Measurements from ENCODE around the gene ARPC5L. TPM values are rescaled to one million over a fixed set of nuclear protein-coding genes. Genes with fewer than 3 reads are reported as not detected.
A peak's percentile ranks its signal among the peaks of the same experiment; 100 is the strongest.

The ARPC5L gene
- total and polyA plus RNA-seq, 2 of the 8 experiments (the other 6 are each of a cell fraction or from before 2014, with no cell fraction given), result 34.1 to 50.6 TPM

DNA sequence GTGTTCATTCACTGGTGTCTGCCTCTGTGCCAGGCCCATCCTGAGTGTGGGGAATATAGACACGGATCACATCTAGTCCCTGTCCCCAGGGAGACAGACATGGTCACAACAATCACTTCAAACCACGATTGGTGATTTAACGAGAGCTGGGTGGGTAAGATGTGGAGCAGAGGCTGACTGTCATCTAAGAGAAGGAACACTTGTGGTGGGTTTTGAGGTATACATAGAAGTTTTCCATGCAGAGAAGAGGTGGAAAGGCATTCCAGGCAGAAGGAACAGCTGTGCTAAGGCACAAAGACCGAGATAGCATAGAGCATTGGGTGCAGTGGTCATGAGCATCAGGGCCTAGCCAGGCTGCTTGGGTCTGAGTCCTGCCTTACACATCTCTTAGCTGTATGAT, 31.3 kb upstream of the ARPC5L start:
- Histone ChIP-seq H3K23me2 (ENCODE audit: low read depth, low read length) (no peaks in the 10 kb centered on the region), H4K5ac (ENCODE audit: insufficient read length, low read depth, low read length) (peak overlapping the region; percentile 22), H2AFZ (ENCODE audit: low read length) (no peak overlapping the region), H3K27me3 (replicated peaks in 1 of 4; ENCODE audit: control insufficient read depth in 3 of 4, extremely low read depth in 1 of 4, insufficient read depth in 3 of 4, low read length in 3 of 4) (no peaks in the 10 kb centered on the region), H4K91ac (replicated peaks; ENCODE audit: insufficient read length, low read length) (no peak overlapping the region), H2BK20ac (ENCODE audit: low read length) (0 out of 2 replicates have a peak overlapping the region, but pooled peaks have one; percentile 1), H2BK15ac (ENCODE audit: low read length) (no peak overlapping the region), H2BK120ac (replicated peaks; ENCODE audit: low read depth, low read length) (no peak overlapping the region), H4K8ac (ENCODE audit: extremely low read depth, insufficient read depth, low read length) (no peak overlapping the region), H3K9ac (replicated peaks in 1 of 4; ENCODE audit: extremely low read depth in 1 of 4, low read depth in 3 of 4, low read length in 3 of 4) (no peak overlapping the region), H3K27ac (ENCODE audit: low read depth, low read length) (no peak overlapping the region), H3K79me1 (ENCODE audit: low read depth, low read length) (no peaks in the 10 kb centered on the region), H3K4me2 (ENCODE audit: insufficient read depth in 1 of 2, low read depth in 2 of 2, low read length in 2 of 2) (no peak overlapping the region), H3K4me1 (replicated peaks in 1 of 4; ENCODE audit: control insufficient read depth in 3 of 4, insufficient read depth in 4 of 4, low read length in 3 of 4) (peaks cover 0 to 3% (median 1%) of the 10 kb centered on the region in 4 experiments; a peak in 3 of 7 replicates), H3K9me3 (ENCODE audit: insufficient read depth in 2 of 2, low read depth in 1 of 2, low read length in 1 of 2) (no peaks in the 10 kb centered on the region), H3K23ac (ENCODE audit: insufficient read length) (no peak overlapping the region), H3K14ac (ENCODE audit: insufficient read length) (no peak overlapping the region), H3K4ac (replicated peaks; ENCODE audit: insufficient read length, low read depth, low read length) (no peak overlapping the region), H3K18ac (ENCODE audit: extremely low read depth, low read length) (no peak overlapping the region), H3K36me3 (ENCODE audit: control insufficient read depth in 2 of 4, insufficient read depth in 4 of 4, low read length in 3 of 4) (no peaks in the 10 kb centered on the region), H4K20me1 (replicated peaks in 1 of 2; ENCODE audit: control insufficient read depth in 1 of 2, insufficient read depth in 2 of 2, low read length in 2 of 2) (no peaks in the 10 kb centered on the region), H2BK12ac (ENCODE audit: low read depth, low read length) (no peak overlapping the region; the same call in 1 of the 2 replicates), H2AK5ac (ENCODE audit: low read depth, low read length) (no peak overlapping the region), H3K56ac (replicated peaks; ENCODE audit: insufficient read length, low read depth, low read length) (no peak overlapping the region), H2BK5ac (ENCODE audit: low read depth, low read length) (no peak overlapping the region), H3K79me2 (ENCODE audit: control insufficient read depth in 1 of 2, insufficient read depth in 2 of 2, low read length in 2 of 2) (no peaks in the 10 kb centered on the region), H3K4me3 (ENCODE audit: extremely low read depth in 1 of 4, insufficient read depth in 2 of 4, low read depth in 3 of 4, low read length in 4 of 4) (no peak overlapping the region)
- ChIA-PET POLR2A (ENCODE audit: partially characterized antibody) (interaction anchor here (1.3 to 3.2 kb wide), 3 partner anchors 10 to 31 kb away, joined by 3 to 18 read pairs (median 4); partner anchors contain the start of genes ARPC5L and RPL35), CTCF (ENCODE audit: partially characterized antibody) (interaction anchor here (0.7 to 65.2 kb wide), 7 partner anchors 12 to 256 kb away, joined by 3 to 1529 read pairs (median 8); partner anchors contain the start of genes ARPC5L, NR6A1, OLFML2A and RPL35)
- DNase-seq (ENCODE audit: low read depth in 1 of 2, low spot score in 2 of 2) (no peak), FAIRE-seq (no peak)
- 68% methylated on average over 4 of the region's 4 CpGs; no CpG with 5 or more reads in 1 of the 2 experiments for WGBS, 2 experiments (ENCODE audit: extremely low coverage in 1 of 2, insufficient coverage in 1 of 2, insufficient read length in 1 of 2, insufficient replicate concordance in 2 of 2, low coverage in 1 of 2, low lambda C conversion rate in 2 of 2, missing lambda C conversion rate in 1 of 2)
- TF ChIP-seq KDM1A (IDR thresholded peaks at IDR 0.05; ENCODE audit: borderline replicate concordance, low read length) (no peak), GABPA (IDR thresholded peaks at IDR 0.05; ENCODE audit: borderline replicate concordance, insufficient read depth, low read length) (no peak), MAFK (IDR thresholded peaks at IDR 0.05; ENCODE audit: low read depth, low read length) (no peak), CBX8 (IDR thresholded peaks at IDR 0.05; ENCODE audit: borderline replicate concordance, low read depth, low read length) (no peak), HDAC2 (IDR thresholded peaks at IDR 0.05; ENCODE audit: borderline replicate concordance in 1 of 2, low read depth in 2 of 2, low read length in 2 of 2) (no peak), CTCF (IDR thresholded peaks at IDR 0.05; ENCODE audit: control extremely low read depth in 1 of 3, insufficient read depth in 1 of 3, low read depth in 1 of 3, low read length in 3 of 3) (no peak), TAF1 (IDR thresholded peaks at IDR 0.05; ENCODE audit: low read depth, low read length) (no peak), KDM4A (IDR thresholded peaks at IDR 0.05; ENCODE audit: low read depth, low read length, severe bottlenecking) (no peak), SP4 (IDR thresholded peaks at IDR 0.05; ENCODE audit: low read length) (no peak), ASH2L (IDR thresholded peaks at IDR 0.05; ENCODE audit: low read length) (no peak), ZNF274 (IDR thresholded peaks at IDR 0.05; ENCODE audit: borderline replicate concordance, extremely low read depth, low read length) (no peak)

All from H1 (cell line).